Activated CD4-positive, alpha-beta memory T cell treated with anti-CD3 and anti-CD28 coated beads, Interleukin-2, amount 10 ng/mL, durations not matched to agents 7 days and 5 days (primary cell): ENCODE data around the gene HOXD9. TPM values are rescaled to one million over a fixed set of nuclear protein-coding genes. Genes with fewer than 3 reads are reported as not detected.

Experiments used
- CTCF ChIA-PET: fragments of 350-600 bp; sonication (Branson Sonifier 250); formaldehyde crosslinking; loops from one replicate; lab custom pipeline; 2021; ENCODE audit warnings: antibody characterized with exemption, inconsistent platforms; lab: Charles Lee
- POLR2A ChIA-PET: fragments of 350-600 bp; sonication (Branson Sonifier 250); formaldehyde crosslinking; loops from one replicate; lab custom pipeline; 2021; ENCODE audit warnings: antibody characterized with exemption; lab: Charles Lee
- DNase-seq: peaks from one replicate; pipeline ENCODE4 v3.0.0-alpha.2; 2020
- H3K27ac Mint-ChIP-seq: one replicate; pipeline ENCODE4 v1.8.0; 2021; ENCODE audit warnings: mild to moderate bottlenecking, mixed read lengths
- H3K27me3 Mint-ChIP-seq: one replicate; pipeline ENCODE4 v1.8.0; 2021; ENCODE audit warnings: mixed read lengths
- H3K36me3 Mint-ChIP-seq: one replicate; pipeline ENCODE4 v1.8.0; 2021; ENCODE audit warnings: low read depth, mixed read lengths
- H3K4me1 Mint-ChIP-seq: one replicate; pipeline ENCODE4 v1.8.0; 2021; ENCODE audit warnings: mixed read lengths
- H3K4me3 Mint-ChIP-seq: one replicate; pipeline ENCODE4 v1.8.0; 2021; ENCODE audit warnings: mild to moderate bottlenecking, mixed read lengths
- H3K9me3 Mint-ChIP-seq: one replicate; pipeline ENCODE4 v1.8.0; 2021; ENCODE audit warnings: mixed read lengths
- total RNA-seq, 2 experiments: library from RNA; stranded (reverse); gene quantifications; one replicate each; pipeline ENCODE4 v1.2.3, GENCODE V29; 2021

Gene HOXD9
- total RNA-seq, 2 experiments from 2014 or later = not detected

DNA sequence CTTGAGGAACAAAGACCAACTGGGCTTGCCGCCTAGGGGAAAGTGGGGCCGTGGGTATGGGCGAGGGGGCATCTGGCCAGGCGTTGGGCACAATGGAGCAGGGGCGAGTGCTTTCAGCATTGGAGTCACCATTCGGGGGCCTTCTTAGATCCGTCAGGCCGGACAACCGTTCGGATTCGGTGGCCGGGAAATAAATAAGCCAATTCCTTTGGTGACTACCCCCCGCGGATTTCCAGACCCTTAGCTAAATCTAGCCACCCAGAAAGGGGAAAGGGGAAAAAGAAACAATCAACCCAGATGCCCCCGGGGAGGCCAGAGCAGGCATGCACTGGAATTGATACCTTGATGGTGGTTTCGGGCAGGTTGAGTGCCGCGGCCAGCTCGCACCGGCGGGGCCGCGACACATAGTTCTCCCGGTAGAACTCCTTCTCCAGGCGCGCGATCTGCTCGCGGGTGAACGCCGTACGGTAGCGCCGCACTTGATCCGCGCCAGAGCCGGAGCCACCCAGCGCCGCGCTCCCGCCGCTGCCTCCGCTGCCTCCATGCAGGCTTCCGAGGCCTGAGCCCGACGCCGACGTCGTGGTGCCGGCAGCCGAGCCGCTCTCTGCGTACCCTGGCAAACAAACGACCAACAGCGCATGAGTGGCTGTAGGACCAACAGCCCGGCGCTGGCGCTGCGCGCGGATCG is 40.5 kb upstream of the HOXD9 start:
- Mint-ChIP-seq H3K27ac (peak overlapping the region; percentile 58), H3K27me3 (peaks cover 77% of the 10 kb centered on the region), H3K9me3 (no peaks in the 10 kb centered on the region), H3K4me3 (peak overlapping the region; percentile 10), H3K36me3 (peaks cover 20% of the 10 kb centered on the region), H3K4me1 (peaks cover 9% of the 10 kb centered on the region)
- ChIA-PET POLR2A (no interaction called here), CTCF (no interaction called here)
- no peak for DNase-seq

DNA sequence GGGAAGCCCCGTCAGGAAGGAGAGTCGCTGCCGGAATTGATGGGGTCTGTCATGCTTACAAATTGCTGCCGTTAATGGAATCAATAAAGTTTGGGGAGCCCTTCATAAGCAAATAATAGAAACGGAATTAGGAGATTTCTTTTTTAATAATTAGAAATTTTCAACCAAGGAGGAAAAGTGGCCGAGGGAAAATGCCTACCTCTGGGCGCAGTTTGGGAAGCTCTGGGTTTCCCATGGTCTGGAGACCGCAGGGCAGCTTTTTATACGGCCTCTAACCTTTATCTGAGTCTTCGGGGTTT is 40.0 kb upstream of the HOXD9 start:
- H3K27me3 Mint-ChIP-seq = peaks cover 78% of the 10 kb centered on the region
- H3K4me1 Mint-ChIP-seq = peaks cover 9% of the 10 kb centered on the region
- DNase-seq = no peak
- no peaks in the 10 kb centered on the region for H3K9me3 Mint-ChIP-seq
- peaks cover 20% of the 10 kb centered on the region for H3K36me3 Mint-ChIP-seq
- H3K4me3 Mint-ChIP-seq = no peak overlapping the region
- CTCF ChIA-PET = no interaction called here
- POLR2A ChIA-PET = no interaction called here
- peak overlapping the region; percentile 40 for H3K27ac Mint-ChIP-seq

DNA sequence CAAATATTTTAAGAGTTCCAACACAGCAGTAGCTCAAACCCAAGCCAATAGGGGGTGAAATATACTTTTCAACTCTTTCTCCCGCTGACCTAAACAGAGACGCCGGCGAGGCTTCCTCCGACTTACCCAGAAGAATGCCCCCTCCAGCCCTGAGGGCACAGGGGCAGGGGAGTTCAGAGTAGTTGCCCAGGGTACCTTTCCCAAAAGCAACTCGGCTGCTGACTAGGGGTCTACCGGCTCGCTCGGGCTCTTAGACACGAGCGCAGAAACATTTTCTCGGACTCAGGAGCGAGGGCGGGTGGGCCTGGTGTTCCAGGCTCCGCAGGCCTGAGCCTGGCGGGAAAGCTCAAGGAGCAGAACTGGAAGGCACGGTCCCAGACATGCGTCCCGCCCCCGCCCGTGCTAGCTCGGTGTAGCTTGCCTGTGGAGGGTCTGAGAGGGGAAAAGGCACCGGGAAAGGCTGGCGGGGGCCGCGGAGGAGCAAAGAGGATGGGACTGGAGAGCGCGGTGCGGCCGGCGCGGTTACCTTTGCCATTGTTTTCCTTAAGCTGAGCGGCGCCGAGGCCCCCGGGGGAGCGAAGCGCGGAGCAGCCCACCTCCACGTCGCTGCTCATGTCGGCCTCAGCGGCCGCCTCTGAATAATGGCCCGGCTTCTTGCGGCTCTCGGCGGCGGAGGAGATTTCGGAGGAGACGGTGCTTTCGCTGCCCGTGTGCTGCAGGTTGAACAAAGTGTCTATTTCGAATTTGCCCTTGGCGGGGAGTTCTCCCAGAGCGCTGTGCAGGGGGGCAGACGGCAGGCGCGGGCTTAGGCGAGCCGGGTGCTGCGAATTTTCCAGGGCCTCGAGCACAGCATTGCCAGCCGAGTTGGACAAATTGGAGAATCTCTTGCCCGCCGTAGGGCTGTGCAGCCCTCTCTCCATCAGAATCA is 39.4 kb upstream of the HOXD9 start:
- Mint-ChIP-seq H3K27ac (peak overlapping the region; percentile 34), H3K36me3 (peaks cover 20% of the 10 kb centered on the region), H3K27me3 (peaks cover 84% of the 10 kb centered on the region), H3K4me3 (peak overlapping the region; percentile 32), H3K4me1 (peaks cover 9% of the 10 kb centered on the region), H3K9me3 (no peaks in the 10 kb centered on the region)
- POLR2A ChIA-PET = no interaction called here
- no peak for DNase-seq
- CTCF ChIA-PET = no interaction called here

DNA sequence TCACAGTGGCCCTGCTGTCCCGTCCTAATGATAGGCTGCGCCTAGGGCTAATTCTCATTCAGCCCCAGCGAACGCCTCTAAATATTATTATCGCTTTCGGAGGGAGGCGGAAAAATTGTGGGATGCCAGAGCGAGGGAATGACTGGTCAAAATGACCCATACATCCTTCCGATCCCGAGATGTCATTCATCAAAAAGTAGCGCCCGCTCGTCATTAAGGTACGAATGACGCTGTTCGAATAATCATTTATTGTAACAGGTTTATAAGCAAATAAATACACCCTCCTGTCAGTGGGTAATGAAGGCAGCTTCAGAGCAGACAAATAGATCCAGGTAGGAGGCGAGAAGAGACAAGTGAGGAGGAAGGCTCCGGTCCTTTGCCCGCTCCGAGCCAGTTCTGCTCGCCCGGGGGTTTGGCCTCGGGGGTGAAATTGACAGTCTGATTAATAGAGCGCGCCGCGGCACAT is 38.7 kb upstream of the HOXD9 start, which contains the start of gene EVX2:
TSS of gene EVX2 (minus strand) at position 167 of the 466 bp plus-strand sequence. CDS start 186 bp downstream, outside the sequence.
- H3K9me3 Mint-ChIP-seq = no peaks in the 10 kb centered on the region
- ChIA-PET CTCF (no interaction called here), POLR2A (no interaction called here)
- H3K36me3 Mint-ChIP-seq = peaks cover 16% of the 10 kb centered on the region
- H3K4me1 Mint-ChIP-seq = peaks cover 10% of the 10 kb centered on the region
- peaks cover 84% of the 10 kb centered on the region for H3K27me3 Mint-ChIP-seq
- peak within 1 kb of the TSS; percentile 32 for H3K4me3 Mint-ChIP-seq
- peak within 1 kb of the TSS; percentile 44 for H3K27ac Mint-ChIP-seq
- DNase-seq = no peak

DNA sequence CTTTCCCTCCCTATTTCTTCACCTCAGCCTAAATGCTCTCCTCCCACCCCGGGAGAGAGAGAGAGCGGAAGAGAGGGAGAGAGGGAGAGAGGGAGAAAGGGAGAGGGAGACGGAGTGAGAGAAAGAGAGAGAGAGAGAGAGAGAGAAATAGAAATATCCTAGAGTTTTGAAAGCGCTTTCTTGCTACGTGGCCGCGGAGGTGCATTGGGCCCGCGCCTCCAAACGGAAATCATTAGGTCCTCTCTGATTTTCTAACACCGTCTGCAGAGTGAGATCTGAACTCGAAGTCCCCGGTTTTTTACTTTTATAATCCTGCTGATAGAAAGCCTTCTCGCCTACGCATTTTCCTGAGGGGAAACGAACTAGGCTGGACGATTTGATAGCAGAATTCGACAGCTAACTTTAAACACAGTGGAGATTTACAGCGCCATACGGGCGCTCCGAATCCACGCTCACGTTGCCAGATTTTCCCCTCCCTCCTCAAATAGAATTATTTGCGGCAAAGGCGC is 37.9 kb upstream of the HOXD9 start:
- ChIA-PET POLR2A (no interaction called here), CTCF (interaction anchor here (1.1 kb wide), 1 partner anchor 12 kb away, joined by 4 read pairs; no protein-coding TSS in a partner anchor)
- peak overlapping the region; percentile 44 for H3K27ac Mint-ChIP-seq
- no peak for DNase-seq
- peaks cover 10% of the 10 kb centered on the region for H3K36me3 Mint-ChIP-seq
- H3K27me3 Mint-ChIP-seq = peaks cover 84% of the 10 kb centered on the region
- H3K4me1 Mint-ChIP-seq = peaks cover 4% of the 10 kb centered on the region
- no peak overlapping the region for H3K4me3 Mint-ChIP-seq
- no peaks in the 10 kb centered on the region for H3K9me3 Mint-ChIP-seq

DNA sequence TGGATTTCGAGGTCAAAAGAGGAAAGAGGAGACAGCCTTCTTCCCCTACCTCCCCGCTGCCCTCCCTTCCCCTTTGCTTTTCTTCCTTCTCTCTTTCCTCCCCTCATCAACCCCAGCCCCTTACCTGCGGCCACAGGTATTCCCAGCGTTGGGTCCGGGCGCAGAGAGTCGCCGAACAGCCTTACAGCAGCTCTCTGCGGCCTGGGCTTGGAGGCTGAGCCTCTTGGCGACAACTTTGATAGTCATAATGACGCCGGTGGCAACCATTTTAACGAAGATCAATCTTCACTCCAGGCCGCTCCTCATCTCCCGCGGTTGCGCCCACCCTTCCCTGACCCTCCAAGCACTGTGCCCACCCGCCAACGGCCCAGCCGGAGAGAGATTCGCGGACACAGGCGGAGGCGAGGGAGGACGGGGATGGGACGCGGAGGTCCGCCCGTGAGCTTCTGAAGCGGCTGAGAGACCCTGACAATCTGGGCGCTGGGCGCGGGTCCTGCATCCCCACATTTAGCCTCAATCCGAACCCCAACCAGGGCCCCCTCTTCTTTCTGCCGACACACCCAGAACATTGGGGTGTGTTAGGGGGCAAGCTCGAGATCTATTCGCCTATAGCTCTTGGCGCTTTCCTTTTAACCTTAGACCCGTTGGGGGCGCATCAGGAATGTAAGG is 37.3 kb upstream of the HOXD9 start:
- Mint-ChIP-seq H3K9me3 (no peaks in the 10 kb centered on the region), H3K27ac (peak overlapping the region; percentile 44), H3K27me3 (peaks cover 90% of the 10 kb centered on the region), H3K4me1 (peaks cover 4% of the 10 kb centered on the region), H3K4me3 (no peak overlapping the region), H3K36me3 (peaks cover 10% of the 10 kb centered on the region)
- no peak for DNase-seq
- ChIA-PET POLR2A (no interaction called here), CTCF (interaction anchor here (1.1 to 1.3 kb wide), 2 partner anchors 11 to 395 kb away, joined by 4 to 6 read pairs; no protein-coding TSS in a partner anchor)

DNA sequence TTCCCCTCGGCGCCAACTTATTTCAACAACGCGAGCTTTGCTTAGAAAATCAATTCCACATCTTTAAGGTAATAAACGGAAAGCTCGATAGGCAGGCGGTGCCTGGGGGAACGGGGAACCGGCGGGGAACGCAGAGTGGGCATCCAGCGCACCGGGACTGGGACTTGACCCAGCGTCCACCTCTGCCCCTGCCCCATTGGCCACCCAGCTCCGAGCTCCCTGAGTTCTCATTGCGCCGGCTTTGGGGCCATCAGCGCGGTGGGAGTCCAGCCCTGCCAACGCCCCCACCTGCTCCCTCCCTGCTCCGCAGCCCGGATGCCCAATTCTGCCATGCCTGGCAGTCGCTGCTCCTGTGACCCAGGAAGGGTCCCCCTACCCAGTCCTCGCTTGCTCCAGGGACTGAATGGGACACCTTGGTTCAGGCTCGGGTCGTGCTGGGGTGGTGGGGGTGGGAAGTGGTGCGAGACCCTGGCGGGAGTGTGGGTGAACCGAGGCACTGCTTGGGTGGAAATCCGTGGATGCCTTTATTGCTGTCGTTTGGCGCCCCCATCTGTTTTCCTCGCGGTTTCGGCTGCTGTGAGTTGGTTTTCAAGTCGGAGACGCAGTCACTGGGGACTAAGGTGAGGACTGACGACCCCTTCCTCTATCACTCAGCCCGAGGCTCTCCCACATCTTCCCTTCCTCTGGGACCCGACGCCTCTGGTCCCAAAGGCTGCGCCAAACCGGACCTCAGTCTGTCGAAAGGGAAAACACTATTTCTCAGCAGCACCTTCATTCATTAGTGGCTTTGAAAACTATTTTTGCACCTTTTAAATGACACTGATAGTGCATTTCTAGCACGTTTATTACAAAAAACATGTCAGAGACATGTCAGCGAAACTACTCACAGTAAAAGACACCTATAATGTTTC is 36.4 kb upstream of the HOXD9 start:
- ChIA-PET CTCF (interaction anchor here (1.1 to 1.3 kb wide), 2 partner anchors 10 to 396 kb away, joined by 4 to 6 read pairs; no protein-coding TSS in a partner anchor), POLR2A (no interaction called here)
- H3K9me3 Mint-ChIP-seq = no peaks in the 10 kb centered on the region
- peaks cover 6% of the 10 kb centered on the region for H3K36me3 Mint-ChIP-seq
- H3K27ac Mint-ChIP-seq = no peak overlapping the region
- no peak overlapping the region for H3K4me3 Mint-ChIP-seq
- peak; percentile 19 for DNase-seq
- H3K4me1 Mint-ChIP-seq = peaks cover 4% of the 10 kb centered on the region
- H3K27me3 Mint-ChIP-seq = peaks cover 92% of the 10 kb centered on the region

DNA sequence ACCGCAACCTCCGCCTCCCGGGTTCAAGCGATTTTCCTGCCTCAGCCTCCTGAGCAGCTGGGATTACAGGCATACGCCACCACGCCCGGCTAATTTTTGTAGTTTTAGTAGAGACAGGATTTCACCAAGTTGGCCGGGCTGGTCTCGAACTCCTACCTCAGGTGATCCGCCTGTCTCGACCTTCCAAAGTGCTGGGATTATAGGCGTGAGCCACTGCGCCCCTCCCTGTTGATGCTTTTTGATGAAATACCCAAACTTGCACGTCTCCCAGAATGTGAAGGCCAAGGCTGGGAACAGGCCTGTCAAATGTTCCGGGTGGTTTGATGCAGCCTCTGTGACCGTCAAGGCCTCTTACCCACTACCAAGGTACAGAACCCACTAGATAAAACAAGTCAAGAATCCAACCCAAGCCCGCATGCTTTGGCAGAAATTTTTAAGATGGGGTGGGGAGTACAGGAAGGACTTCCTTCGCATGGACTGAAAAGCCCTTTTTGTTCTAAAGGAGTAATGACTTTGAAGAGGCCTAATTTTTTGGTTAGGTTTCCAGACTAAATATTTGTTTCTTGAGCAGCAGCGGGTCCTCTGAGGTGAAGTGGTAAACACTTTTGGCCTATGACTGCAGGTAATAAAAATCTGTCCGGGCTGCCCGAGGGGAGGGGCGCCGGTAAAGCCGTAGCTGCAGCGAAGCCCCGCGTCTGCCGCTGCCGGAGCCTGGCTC is 35.0 kb upstream of the HOXD9 start:
- CTCF ChIA-PET = interaction anchor here (1.0 to 1.9 kb wide), 2 partner anchors 40 to 397 kb away, joined by 5 to 7 read pairs; no protein-coding TSS in a partner anchor
- peaks cover 6% of the 10 kb centered on the region for H3K36me3 Mint-ChIP-seq

DNA sequence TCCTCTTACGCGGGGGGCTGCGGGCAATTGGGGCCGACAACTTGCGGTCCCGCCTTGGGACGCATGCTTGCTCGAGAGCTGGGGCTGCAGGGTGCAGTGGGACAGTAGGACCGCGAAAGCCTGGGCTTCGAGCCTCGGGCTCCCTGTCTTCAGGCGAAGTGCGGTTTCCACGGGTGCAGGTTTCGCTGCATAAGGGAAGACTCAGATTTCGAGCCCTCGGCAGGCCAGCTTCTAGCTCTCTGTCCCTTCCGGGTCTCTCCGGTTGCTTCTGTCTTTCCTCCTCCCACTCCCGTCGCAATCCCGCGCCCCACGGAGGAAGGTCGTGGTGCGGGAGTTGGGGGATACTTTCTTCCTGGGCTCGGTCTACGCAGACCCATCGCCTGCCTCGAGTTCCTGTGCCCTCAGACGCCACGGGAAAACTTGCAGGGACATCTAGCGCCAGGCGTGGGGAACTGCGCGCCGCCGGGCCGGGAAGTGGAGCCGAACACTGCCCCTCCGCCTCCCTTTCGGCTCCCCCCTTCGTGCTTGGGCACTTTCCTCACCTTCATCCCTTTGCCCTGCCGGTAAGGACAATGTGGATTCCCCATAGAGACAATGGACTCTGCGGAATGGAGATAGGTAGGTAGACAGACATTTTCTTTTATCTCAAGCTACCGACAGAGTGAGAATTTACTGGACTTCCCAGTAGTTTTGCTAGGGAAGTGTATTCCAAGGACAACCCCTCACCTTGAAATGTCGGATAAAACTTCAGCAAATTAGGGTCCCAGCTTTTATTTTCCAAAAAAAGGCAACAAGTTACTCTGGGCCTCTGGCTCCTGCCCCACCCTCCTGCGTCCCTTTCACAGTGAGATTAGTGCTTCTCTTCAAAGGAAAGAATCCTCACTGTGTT is 34.2 kb upstream of the HOXD9 start:
- Mint-ChIP-seq H3K9me3 (no peaks in the 10 kb centered on the region), H3K4me3 (peak overlapping the region; percentile 39), H3K27me3 (peaks cover 88% of the 10 kb centered on the region), H3K36me3 (peaks cover 6% of the 10 kb centered on the region), H3K27ac (no peak overlapping the region), H3K4me1 (peaks cover 8% of the 10 kb centered on the region)
- CTCF ChIA-PET = interaction anchor here (1.0 to 1.9 kb wide), 3 partner anchors 22 to 398 kb away, joined by 3 to 7 read pairs (median 5); no protein-coding TSS in a partner anchor
- POLR2A ChIA-PET = no interaction called here
- DNase-seq = peak; percentile 31

More for the DNA sequence above, 35.0 kb upstream of the HOXD9 start:
- POLR2A ChIA-PET = no interaction called here
- Mint-ChIP-seq H3K4me1 (peaks cover 8% of the 10 kb centered on the region), H3K9me3 (no peaks in the 10 kb centered on the region), H3K4me3 (no peak overlapping the region), H3K27me3 (peaks cover 93% of the 10 kb centered on the region), H3K27ac (no peak overlapping the region)
- peak; percentile 11 for DNase-seq

DNA sequence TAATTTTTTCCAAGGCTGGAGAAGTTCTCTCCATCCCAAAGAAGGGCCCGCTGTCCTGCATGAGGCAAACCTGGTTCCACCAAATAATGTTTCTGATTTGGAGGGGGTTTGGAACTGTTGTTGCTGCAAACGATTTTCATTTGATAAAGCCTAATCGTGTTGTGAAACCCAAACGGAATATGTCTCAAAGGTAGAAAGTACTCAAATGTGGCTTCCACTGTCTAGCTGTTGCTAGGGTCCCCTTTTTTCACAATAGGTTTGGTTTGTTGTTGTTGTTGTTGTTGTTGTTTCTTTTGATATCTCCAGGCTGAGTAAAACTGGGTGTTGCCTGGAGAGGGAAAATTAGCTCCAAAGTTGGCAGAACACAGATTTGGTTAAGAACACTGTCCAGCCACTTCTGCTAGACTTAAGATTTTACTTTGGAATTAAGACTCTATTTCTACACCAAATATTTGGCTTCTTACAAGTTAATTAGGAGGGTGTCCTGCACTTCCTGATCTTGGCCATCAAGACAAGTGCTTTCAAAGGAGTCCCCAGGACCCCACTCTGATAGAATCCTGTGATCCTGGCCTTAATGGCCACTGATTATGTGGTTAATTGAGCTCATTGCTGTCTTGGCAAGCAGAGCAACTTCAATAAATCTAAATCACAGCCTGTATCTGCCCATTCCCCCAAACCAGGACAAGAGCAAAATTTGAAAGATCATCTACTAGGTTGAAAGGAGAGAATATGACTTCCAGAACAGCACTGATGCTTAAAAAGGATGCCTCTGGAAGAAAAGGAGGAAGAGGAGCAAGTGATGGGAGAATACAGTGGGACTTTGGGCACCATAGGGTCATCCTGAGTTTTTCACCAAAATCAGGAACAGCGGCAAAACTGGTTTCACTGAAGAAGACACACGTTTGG is 33.3 kb upstream of the HOXD9 start:
- no peak overlapping the region for H3K4me3 Mint-ChIP-seq
- DNase-seq = no peak
- H3K27ac Mint-ChIP-seq = no peak overlapping the region
- peaks cover 4% of the 10 kb centered on the region for H3K36me3 Mint-ChIP-seq
- H3K4me1 Mint-ChIP-seq = peaks cover 8% of the 10 kb centered on the region
- H3K27me3 Mint-ChIP-seq = peaks cover 89% of the 10 kb centered on the region
- POLR2A ChIA-PET = no interaction called here
- CTCF ChIA-PET = interaction anchor here (1.1 to 1.9 kb wide), 2 partner anchors 21 to 38 kb away, joined by 3 to 7 read pairs; no protein-coding TSS in a partner anchor
- H3K9me3 Mint-ChIP-seq = no peaks in the 10 kb centered on the region
